Measurements from ENCODE around the gene ZNF462.

ZNF462 gene

GRCh38 chr9:106930477-106930876 lies 67.5 kb downstream of the ZNF462 start:
- Histone ChIP-seq H3K36me3 (ENCODE audit: insufficient read depth, low read length) (peaks cover 81% of the 10 kb centered on the region; the same call in 1 of the 2 replicates), H4K20me1 (ENCODE audit: insufficient read depth, low read length, poor library complexity, severe bottlenecking) (no peaks in the 10 kb centered on the region), H3K4me2 (ENCODE audit: low read depth, low read length, poor library complexity, severe bottlenecking) (no peak overlapping the region), H2AFZ (ENCODE audit: low read length) (no peak overlapping the region), H3K4me3 (ENCODE audit: low read length, poor library complexity, severe bottlenecking) (no peak overlapping the region), H3K9ac (ENCODE audit: low read depth, low read length, poor library complexity, severe bottlenecking) (no peak overlapping the region), H3K27me3 (ENCODE audit: insufficient read depth, low read length, poor library complexity, severe bottlenecking) (no peaks in the 10 kb centered on the region), H3K79me2 (ENCODE audit: insufficient read depth, low read length) (no peaks in the 10 kb centered on the region), H3K9me3 (ENCODE audit: insufficient read depth, low read depth, low read length) (no peaks in the 10 kb centered on the region), H3K4me1 (ENCODE audit: insufficient read depth, low read length, poor library complexity, severe bottlenecking) (no peaks in the 10 kb centered on the region), H3F3A (ENCODE audit: low read depth) (no peaks in the 10 kb centered on the region), H3K9me2 (replicated peaks; ENCODE audit: low read depth, low read length) (no peaks in the 10 kb centered on the region)
- no peak for TF ChIP-seq EZH2phosphoT487 (IDR thresholded peaks at IDR 0.05; ENCODE audit: borderline replicate concordance)
- TF ChIP-seq CTCF (conservative IDR thresholded peaks at IDR 0.05; ENCODE audit: low read length): no peak

- Histone ChIP-seq H3K36me3 (ENCODE audit: insufficient read depth, low read length) (peaks cover 80% of the 10 kb centered on the region; the same call in 1 of the 2 replicates), H4K20me1 (ENCODE audit: insufficient read depth, low read length, poor library complexity, severe bottlenecking) (no peaks in the 10 kb centered on the region), H3K79me2 (ENCODE audit: insufficient read depth, low read length) (no peaks in the 10 kb centered on the region), H2AFZ (ENCODE audit: low read length) (no peak overlapping the region), H3K9me2 (replicated peaks; ENCODE audit: low read depth, low read length) (no peaks in the 10 kb centered on the region), H3K27me3 (ENCODE audit: insufficient read depth, low read length, poor library complexity, severe bottlenecking) (no peaks in the 10 kb centered on the region), H3K4me3 (ENCODE audit: low read length, poor library complexity, severe bottlenecking) (no peak overlapping the region), H3K9me3 (ENCODE audit: insufficient read depth, low read depth, low read length) (no peaks in the 10 kb centered on the region), H3K9ac (ENCODE audit: low read depth, low read length, poor library complexity, severe bottlenecking) (no peak overlapping the region), H3F3A (ENCODE audit: low read depth) (no peaks in the 10 kb centered on the region), H3K4me1 (ENCODE audit: insufficient read depth, low read length, poor library complexity, severe bottlenecking) (no peaks in the 10 kb centered on the region), H3K4me2 (ENCODE audit: low read depth, low read length, poor library complexity, severe bottlenecking) (no peak overlapping the region)
- TF ChIP-seq EZH2phosphoT487 (IDR thresholded peaks at IDR 0.05; ENCODE audit: borderline replicate concordance): no peak
- no peak for TF ChIP-seq CTCF (conservative IDR thresholded peaks at IDR 0.05; ENCODE audit: low read length)
These were observed 68.5 kb downstream of the ZNF462 start for GRCh38 chr9:106931466-106931865.

DNA sequence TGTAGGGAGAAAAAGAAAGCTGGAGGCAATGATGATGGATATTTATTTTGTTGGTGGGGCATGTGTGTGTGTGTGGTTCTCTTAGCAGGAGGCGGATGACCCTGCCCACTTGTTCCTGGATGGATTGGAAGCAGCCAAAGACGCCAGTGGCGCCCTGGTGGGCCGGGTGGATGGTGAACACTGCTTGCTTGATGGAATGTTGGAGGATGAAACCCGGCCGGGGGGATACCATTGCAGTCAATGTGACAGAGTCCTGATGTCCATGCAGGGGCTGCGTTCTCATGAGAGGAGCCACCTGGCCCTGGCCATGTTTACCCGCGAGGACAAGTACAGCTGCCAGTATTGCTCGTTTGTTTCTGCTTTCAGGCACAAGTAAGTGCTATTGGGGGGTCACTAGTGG lies 69.2 kb downstream of the ZNF462 start:
- H3K9me2 ChIP-seq (replicated peaks; ENCODE audit: low read depth, low read length): no peaks in the 10 kb centered on the region
- H3K9ac ChIP-seq (ENCODE audit: low read depth, low read length, poor library complexity, severe bottlenecking): no peak overlapping the region
- no peak overlapping the region for H2AFZ ChIP-seq (ENCODE audit: low read length)
- no peaks in the 10 kb centered on the region for H3K9me3 ChIP-seq (ENCODE audit: insufficient read depth, low read depth, low read length)
- no peak overlapping the region for H3K4me2 ChIP-seq (ENCODE audit: low read depth, low read length, poor library complexity, severe bottlenecking)
- TF ChIP-seq EZH2phosphoT487 (IDR thresholded peaks at IDR 0.05; ENCODE audit: borderline replicate concordance) (no peak), CTCF (conservative IDR thresholded peaks at IDR 0.05; ENCODE audit: low read length) (no peak)
- H3K36me3 ChIP-seq (ENCODE audit: insufficient read depth, low read length): peaks cover 78% of the 10 kb centered on the region; the same call in 1 of the 2 replicates
- no peaks in the 10 kb centered on the region for H3F3A ChIP-seq (ENCODE audit: low read depth)
- no peaks in the 10 kb centered on the region for H3K27me3 ChIP-seq (ENCODE audit: insufficient read depth, low read length, poor library complexity, severe bottlenecking)
- H3K4me3 ChIP-seq (ENCODE audit: low read length, poor library complexity, severe bottlenecking): no peak overlapping the region
- H3K4me1 ChIP-seq (ENCODE audit: insufficient read depth, low read length, poor library complexity, severe bottlenecking): no peaks in the 10 kb centered on the region
- H3K79me2 ChIP-seq (ENCODE audit: insufficient read depth, low read length): no peaks in the 10 kb centered on the region
- H4K20me1 ChIP-seq (ENCODE audit: insufficient read depth, low read length, poor library complexity, severe bottlenecking): no peaks in the 10 kb centered on the region

Data from Loucy (cell line).